ENCODE results near the gene USB1. TPM values are rescaled to one million over a fixed set of nuclear protein-coding genes. Genes with fewer than 3 reads are reported as not detected.

The USB1 gene
- total and polyA plus RNA-seq, 2 experiments from 2014 or later = 7.6 to 48.4 TPM

GRCh38 chr16:58026705-58027160, 25.5 kb downstream of the USB1 start:
- Histone ChIP-seq H3K9ac (no peak overlapping the region), H3K27ac (no peak overlapping the region), H3K36me3 (ENCODE audit: low read depth) (no peaks in the 10 kb centered on the region), H2AFZ (peak overlapping the region; percentile 57; the same call in 1 of the 2 replicates), H3K79me2 (ENCODE audit: insufficient read depth) (no peaks in the 10 kb centered on the region), H3F3A (ENCODE audit: insufficient read depth) (no peaks in the 10 kb centered on the region), H3K27me3 (replicated peaks; ENCODE audit: insufficient read depth) (no peaks in the 10 kb centered on the region; the same call in 1 of the 2 replicates), H4K20me1 (ENCODE audit: insufficient read depth) (no peaks in the 10 kb centered on the region), H3K4me3 (peak overlapping the region; percentile 43), H3K9me2 (ENCODE audit: insufficient read depth) (no peaks in the 10 kb centered on the region), H3K4me2 (ENCODE audit: unreplicated experiment) (peak overlapping the region; percentile 55), H3K4me1 (ENCODE audit: insufficient read depth) (peaks cover 10% of the 10 kb centered on the region), H3K9me3 (ENCODE audit: low read depth) (no peaks in the 10 kb centered on the region)
- in situ Hi-C loops (cut with MboI) = loop anchor here (10.0 kb wide), 1 partner anchor 288 kb away; no protein-coding TSS in a partner anchor
- no peak for TF ChIP-seq EZH2 (IDR thresholded peaks at IDR 0.05; ENCODE audit: insufficient read depth, poor library complexity, severe bottlenecking)
- 0 out of 2 replicates have a peak, but pooled peaks have one; percentile 34 for TF ChIP-seq EZH2phosphoT487 (IDR thresholded peaks at IDR 0.05; ENCODE audit: insufficient read depth, low read depth)
- DNase-seq = no peak
- WGBS, 2 experiments (ENCODE audit: low coverage in 1 of 2, low lambda C conversion rate in 2 of 2, missing lambda C conversion rate in 2 of 2) = 1 to 3% methylated on average over 18 to 37 of the region's 38 CpGs

DNA sequence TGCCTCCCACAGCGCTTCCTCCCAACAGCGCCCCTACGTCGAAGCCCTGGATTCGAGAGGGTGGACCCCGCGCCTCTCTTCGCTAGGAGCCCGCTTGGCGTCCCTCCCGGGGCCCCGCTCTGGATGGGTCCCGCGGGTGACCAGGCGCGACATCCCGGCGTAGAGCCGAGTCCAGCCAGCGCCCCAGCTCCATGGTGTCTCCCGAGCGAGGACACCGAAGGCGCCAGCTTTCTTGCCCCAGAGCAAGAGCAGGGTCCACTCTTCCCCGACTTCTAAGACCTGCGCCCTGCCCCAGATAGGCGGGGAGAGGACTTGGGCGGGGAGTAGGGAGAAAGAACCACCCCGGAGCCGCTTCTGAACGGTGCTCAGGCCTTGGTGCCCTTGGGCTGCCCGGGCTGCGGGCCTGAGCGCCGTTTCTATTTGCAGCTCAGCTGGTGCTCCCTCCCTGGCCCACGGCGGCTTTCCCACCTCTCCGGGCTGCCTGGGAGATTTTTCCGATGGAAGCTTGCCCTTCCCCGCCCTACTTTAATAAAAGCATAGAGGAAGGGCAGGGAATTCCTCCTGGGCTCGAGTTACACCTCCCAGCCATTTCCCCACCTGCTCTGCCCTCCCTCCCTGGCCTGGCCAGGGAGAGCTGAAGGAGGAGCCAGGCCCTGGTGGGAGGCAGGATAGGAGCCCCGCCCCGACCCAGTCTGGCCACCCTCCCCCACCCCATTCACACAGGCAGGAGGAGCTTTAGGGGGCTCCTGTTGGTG, 26.1 kb downstream of the USB1 start:
- no peaks in the 10 kb centered on the region for H4K20me1 ChIP-seq (ENCODE audit: insufficient read depth)
- no peak for TF ChIP-seq EZH2 (IDR thresholded peaks at IDR 0.05; ENCODE audit: insufficient read depth, poor library complexity, severe bottlenecking)
- TF ChIP-seq EZH2phosphoT487 (IDR thresholded peaks at IDR 0.05; ENCODE audit: insufficient read depth, low read depth) = no peak
- H3K4me2 ChIP-seq (ENCODE audit: unreplicated experiment) = peak overlapping the region; percentile 55
- no peaks in the 10 kb centered on the region for H3K36me3 ChIP-seq (ENCODE audit: low read depth)
- H3K4me3 ChIP-seq = peak overlapping the region; percentile 43
- H3K79me2 ChIP-seq (ENCODE audit: insufficient read depth) = no peaks in the 10 kb centered on the region
- H3K4me1 ChIP-seq (ENCODE audit: insufficient read depth) = peaks cover 8% of the 10 kb centered on the region
- WGBS, 2 experiments (ENCODE audit: low coverage in 1 of 2, low lambda C conversion rate in 2 of 2, missing lambda C conversion rate in 2 of 2) = 4 to 9% methylated on average over 37 to 38 of the region's 43 CpGs
- no peaks in the 10 kb centered on the region for H3K9me2 ChIP-seq (ENCODE audit: insufficient read depth)
- no peak overlapping the region for H3K27ac ChIP-seq
- peak; percentile 43 for DNase-seq
- no peak overlapping the region for H3K9ac ChIP-seq
- H2AFZ ChIP-seq = peak overlapping the region; percentile 57; the same call in 1 of the 2 replicates
- no peaks in the 10 kb centered on the region for H3F3A ChIP-seq (ENCODE audit: insufficient read depth)
- H3K9me3 ChIP-seq (ENCODE audit: low read depth) = no peaks in the 10 kb centered on the region
- in situ Hi-C loops (cut with MboI) = loop anchor here (10.0 kb wide), 1 partner anchor 287 kb away; no protein-coding TSS in a partner anchor
- no peaks in the 10 kb centered on the region; the same call in 1 of the 2 replicates for H3K27me3 ChIP-seq (replicated peaks; ENCODE audit: insufficient read depth)

DNA sequence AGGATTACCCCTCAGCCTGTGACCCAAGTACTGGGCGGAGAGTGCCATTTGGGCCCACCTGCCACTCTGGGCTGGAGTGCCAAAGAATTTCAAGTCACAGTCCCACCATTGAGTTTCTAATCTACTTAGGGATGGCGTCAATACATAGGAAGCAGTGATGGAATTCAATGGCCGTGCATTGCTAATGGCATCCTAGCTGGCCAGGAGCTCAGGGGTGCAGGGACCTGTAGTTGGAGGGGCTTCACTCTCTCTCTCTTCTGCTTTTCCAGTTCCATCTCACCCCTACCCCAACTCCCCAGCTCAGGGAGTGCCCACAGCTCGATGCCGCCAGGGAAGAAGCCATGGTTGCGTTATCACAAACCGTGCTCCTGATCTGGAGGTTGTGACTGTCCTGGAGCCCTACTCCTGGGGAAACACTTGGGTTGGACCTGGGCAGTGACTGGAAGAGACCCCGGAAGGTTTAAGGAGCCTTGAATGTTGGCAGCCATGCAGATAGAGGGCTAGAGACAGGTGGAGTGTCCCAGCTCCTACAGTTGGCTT, 26.8 kb downstream of the USB1 start:
- Histone ChIP-seq H3F3A (ENCODE audit: insufficient read depth) (no peaks in the 10 kb centered on the region), H3K27me3 (replicated peaks; ENCODE audit: insufficient read depth) (no peaks in the 10 kb centered on the region; the same call in 1 of the 2 replicates), H3K9me3 (ENCODE audit: low read depth) (no peaks in the 10 kb centered on the region), H4K20me1 (ENCODE audit: insufficient read depth) (no peaks in the 10 kb centered on the region), H3K79me2 (ENCODE audit: insufficient read depth) (no peaks in the 10 kb centered on the region), H3K27ac (no peak overlapping the region), H3K4me2 (ENCODE audit: unreplicated experiment) (no peak overlapping the region), H3K9ac (no peak overlapping the region), H3K4me3 (no peak overlapping the region), H3K36me3 (ENCODE audit: low read depth) (no peaks in the 10 kb centered on the region), H2AFZ (no peak overlapping the region), H3K9me2 (ENCODE audit: insufficient read depth) (no peaks in the 10 kb centered on the region), H3K4me1 (ENCODE audit: insufficient read depth) (peaks cover 2% of the 10 kb centered on the region)
- in situ Hi-C loops (cut with MboI) = loop anchor here (10.0 kb wide), 1 partner anchor 287 kb away; no protein-coding TSS in a partner anchor
- WGBS, 2 experiments (ENCODE audit: low coverage in 1 of 2, low lambda C conversion rate in 2 of 2, missing lambda C conversion rate in 2 of 2) = 80 to 87% methylated on average over 8 of the region's 8 CpGs
- no peak for DNase-seq
- TF ChIP-seq EZH2 (IDR thresholded peaks at IDR 0.05; ENCODE audit: insufficient read depth, poor library complexity, severe bottlenecking) = no peak
- TF ChIP-seq EZH2phosphoT487 (IDR thresholded peaks at IDR 0.05; ENCODE audit: insufficient read depth, low read depth) = no peak

DNA sequence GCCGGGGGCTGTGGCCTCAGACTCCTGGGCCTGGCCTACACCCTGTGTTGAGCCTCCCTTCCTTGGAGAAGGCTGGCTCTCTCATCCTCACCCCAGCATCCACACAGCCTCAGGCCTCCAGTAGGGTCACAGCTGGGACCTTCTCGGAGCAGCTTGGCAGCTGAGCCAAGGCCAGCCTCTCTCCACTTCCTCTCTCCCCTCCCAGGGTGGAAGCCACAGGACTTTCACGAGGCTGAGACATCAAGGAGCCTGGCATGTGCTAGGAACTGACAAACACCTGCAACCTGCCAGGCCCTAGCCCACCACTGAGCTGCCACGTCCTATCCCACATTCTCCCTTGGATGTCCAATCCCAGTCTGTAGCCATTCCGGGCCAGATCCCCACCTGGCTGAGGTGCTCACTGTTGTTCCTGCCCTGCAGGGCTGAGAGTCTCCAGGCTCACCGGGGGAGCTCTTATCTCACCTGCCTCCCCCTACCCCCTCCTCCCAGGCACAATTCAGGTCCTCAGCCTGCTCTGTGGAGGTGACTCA, 27.4 kb downstream of the USB1 start:
- H3K27ac ChIP-seq = no peak overlapping the region
- whole genome bisulfite sequencing, 2 experiments (ENCODE audit: low coverage in 1 of 2, low lambda C conversion rate in 2 of 2, missing lambda C conversion rate in 2 of 2) = 83 to 89% methylated on average over 6 of the region's 6 CpGs

More for the DNA sequence above, 27.4 kb downstream of the USB1 start:
- Histone ChIP-seq H3K27me3 (replicated peaks; ENCODE audit: insufficient read depth) (no peaks in the 10 kb centered on the region; the same call in 1 of the 2 replicates), H4K20me1 (ENCODE audit: insufficient read depth) (no peaks in the 10 kb centered on the region), H3K79me2 (ENCODE audit: insufficient read depth) (no peaks in the 10 kb centered on the region), H3K9me2 (ENCODE audit: insufficient read depth) (no peaks in the 10 kb centered on the region), H3K4me1 (ENCODE audit: insufficient read depth) (no peaks in the 10 kb centered on the region), H3K4me2 (ENCODE audit: unreplicated experiment) (no peak overlapping the region), H3F3A (ENCODE audit: insufficient read depth) (no peaks in the 10 kb centered on the region), H3K4me3 (no peak overlapping the region), H2AFZ (no peak overlapping the region), H3K36me3 (ENCODE audit: low read depth) (no peaks in the 10 kb centered on the region), H3K9ac (no peak overlapping the region), H3K9me3 (ENCODE audit: low read depth) (no peaks in the 10 kb centered on the region)
- in situ Hi-C loops (cut with MboI) = loop anchor here (10.0 kb wide), 1 partner anchor 286 kb away; no protein-coding TSS in a partner anchor
- TF ChIP-seq EZH2phosphoT487 (IDR thresholded peaks at IDR 0.05; ENCODE audit: insufficient read depth, low read depth) (no peak), EZH2 (IDR thresholded peaks at IDR 0.05; ENCODE audit: insufficient read depth, poor library complexity, severe bottlenecking) (no peak)
- DNase-seq = no peak
